H9 (cell line): ENCODE results near the gene FAM110A. TPM values are rescaled to one million over a fixed set of nuclear protein-coding genes. Genes with fewer than 3 reads are reported as not detected.
"Not testable (repeated sequence)": the region's sequence is repeated elsewhere in the genome, so short reads cannot be mapped to it uniquely, and the experiment has no call there.

Experiments
- DNase-seq: peaks from one replicate; pipeline ENCODE4 v3.0.0-alpha.2; 2017
- H2AFZ ChIP-seq: one replicate; pipeline ENCODE4 v1.6.1; 2013; ENCODE audit warnings: mild to moderate bottlenecking, low read length, control low read depth, moderate library complexity
- H2AK5ac ChIP-seq: 2 replicates; pipeline ENCODE4 v1.6.1; 2013; ENCODE audit warnings: low read length, control low read depth, mixed read lengths; ENCODE audit not compliant: insufficient read length
- H2BK120ac ChIP-seq: one replicate; pipeline ENCODE4 v1.6.1; 2013; ENCODE audit warnings: low read depth, mild to moderate bottlenecking, low read length, control low read depth, inconsistent platforms; ENCODE audit not compliant: poor library complexity, severe bottlenecking
- H2BK12ac ChIP-seq: 2 replicates; pipeline ENCODE4 v1.6.1; 2013; ENCODE audit warnings: low read length, control low read depth, mixed read lengths, low read depth; ENCODE audit not compliant: insufficient read length
- H2BK15ac ChIP-seq: 2 replicates; pipeline ENCODE4 v1.6.1; 2013; ENCODE audit warnings: low read depth, low read length, control low read depth
- H2BK20ac ChIP-seq: one replicate; pipeline ENCODE4 v1.6.1; 2013; ENCODE audit warnings: low read depth, mild to moderate bottlenecking, low read length, control low read depth, inconsistent platforms; ENCODE audit not compliant: poor library complexity, severe bottlenecking
- H2BK5ac ChIP-seq: 2 replicates; pipeline ENCODE4 v1.6.1; 2013; ENCODE audit warnings: low read length, control low read depth, mixed read lengths; ENCODE audit not compliant: insufficient read length
- H3K14ac ChIP-seq: 2 replicates; pipeline ENCODE4 v1.6.1; 2013; ENCODE audit warnings: low read length, control low read depth; ENCODE audit not compliant: insufficient read depth
- H3K18ac ChIP-seq: 2 replicates; pipeline ENCODE4 v1.6.1; 2013; ENCODE audit warnings: low read depth, mild to moderate bottlenecking, mixed read lengths, low read length, control low read depth; ENCODE audit not compliant: insufficient read length
- H3K23ac ChIP-seq: 2 replicates; pipeline ENCODE4 v1.6.1; 2013; ENCODE audit warnings: low read length, control low read depth, mixed read lengths, low read depth; ENCODE audit not compliant: insufficient read length
- H3K23me2 ChIP-seq: 2 replicates; pipeline ENCODE4 v1.6.1; 2013; ENCODE audit warnings: low read depth, mild to moderate bottlenecking, mixed read lengths, low read length, control low read depth; ENCODE audit not compliant: insufficient read length, poor library complexity, severe bottlenecking
- H3K27ac ChIP-seq: 2 replicates; pipeline ENCODE4 v1.5.1; 2013; ENCODE audit warnings: low read length, control low read depth, mixed read lengths, low read depth; ENCODE audit not compliant: insufficient read length
- H3K27me3 ChIP-seq: 2 replicates; pipeline ENCODE4 v1.6.1; 2013; ENCODE audit warnings: low read length, control low read depth, inconsistent platforms; ENCODE audit not compliant: insufficient read depth
- H3K4ac ChIP-seq: 2 replicates; pipeline ENCODE4 v1.6.1; 2013; ENCODE audit warnings: low read depth, mild to moderate bottlenecking, control low read depth, inconsistent platforms, low read length, moderate library complexity
- H3K4me1 ChIP-seq: 2 replicates; pipeline ENCODE4 v1.6.1; 2013; ENCODE audit warnings: low read length, control low read depth, inconsistent platforms; ENCODE audit not compliant: insufficient read depth
- H3K4me2 ChIP-seq: 2 replicates; pipeline ENCODE4 v1.6.1; 2013; ENCODE audit warnings: low read length, control low read depth, mixed read lengths; ENCODE audit not compliant: insufficient read length, insufficient read depth
- H3K56ac ChIP-seq: 2 replicates; pipeline ENCODE4 v1.6.1; 2013; ENCODE audit warnings: low read depth, mild to moderate bottlenecking, mixed read lengths, low read length, control low read depth; ENCODE audit not compliant: insufficient read length
- H3K79me1 ChIP-seq: 2 replicates; pipeline ENCODE4 v1.6.1; 2013; ENCODE audit warnings: low read depth, mild to moderate bottlenecking, moderate library complexity, low read length, control low read depth, inconsistent platforms; ENCODE audit not compliant: insufficient read depth, poor library complexity, severe bottlenecking
- H3K79me2 ChIP-seq: 2 replicates; pipeline ENCODE4 v1.6.1; 2013; ENCODE audit warnings: low read length, control low read depth, inconsistent platforms; ENCODE audit not compliant: insufficient read depth
- H3K9ac ChIP-seq: 2 replicates; pipeline ENCODE4 v1.6.1; 2013; ENCODE audit warnings: low read length, control low read depth, mixed read lengths; ENCODE audit not compliant: insufficient read length; ENCODE audit errors: extremely low read depth
- H3K9me3 ChIP-seq: one replicate; pipeline ENCODE4 v1.6.1; 2013; ENCODE audit warnings: low read depth, low read length, inconsistent platforms; ENCODE audit not compliant: control insufficient read depth
- H3T11ph ChIP-seq: one replicate; pipeline ENCODE4 v1.6.1; 2013; ENCODE audit warnings: mild to moderate bottlenecking, low read length, control low read depth, inconsistent platforms
- H4K20me1 ChIP-seq: one replicate; pipeline ENCODE4 v1.6.1; 2013; ENCODE audit not compliant: control insufficient read depth, insufficient read length, insufficient read depth
- H4K5ac ChIP-seq: 2 replicates; pipeline ENCODE4 v1.6.1; 2013; ENCODE audit warnings: low read depth, mild to moderate bottlenecking, mixed read lengths, low read length, control low read depth; ENCODE audit not compliant: insufficient read length
- H4K8ac ChIP-seq: replicated peaks from 2 replicates; pipeline ENCODE4 v1.6.1; 2013; ENCODE audit warnings: low read length, control low read depth, mixed read lengths, low read depth; ENCODE audit not compliant: insufficient read length
- H4K91ac ChIP-seq: 2 replicates; pipeline ENCODE4 v1.6.1; 2013; ENCODE audit warnings: low read depth, mild to moderate bottlenecking, moderate library complexity, mixed read lengths, low read length, control low read depth; ENCODE audit not compliant: insufficient read length
- H3K27ac Mint-ChIP-seq, 3 experiments: 2 replicates in 2 of 3; 3 replicates in 1 of 3; pipeline ENCODE4 v1.8.0; 2020 to 2021; ENCODE audit warnings: mixed read lengths in 3 of 3, mild to moderate bottlenecking in 1 of 3, moderate library complexity in 1 of 3
- H3K27me3 Mint-ChIP-seq: 2 replicates; pipeline ENCODE4 v1.8.0; 2021; ENCODE audit warnings: low read depth, mild to moderate bottlenecking, moderate library complexity, mixed read lengths
- H3K36me3 Mint-ChIP-seq, 3 experiments: 2 replicates in 2 of 3; 3 replicates in 1 of 3; pipeline ENCODE4 v1.8.0; 2020 to 2021; ENCODE audit warnings: low read depth in 3 of 3, mixed read lengths in 3 of 3; ENCODE audit not compliant: insufficient read depth in 1 of 3
- H3K4me1 Mint-ChIP-seq, 2 experiments: 2 replicates each; pipeline ENCODE4 v1.8.0; 2020; ENCODE audit warnings: mixed read lengths in 2 of 2
- H3K4me3 Mint-ChIP-seq, 2 experiments: 2 replicates in 1 of 2; 3 replicates in 1 of 2; pipeline ENCODE4 v1.8.0; 2020 to 2021; ENCODE audit warnings: mild to moderate bottlenecking in 2 of 2, mixed read lengths in 2 of 2, moderate library complexity in 1 of 2
- H3K9me3 Mint-ChIP-seq, 2 experiments: 2 replicates in 1 of 2; 3 replicates in 1 of 2; pipeline ENCODE4 v1.8.0; 2020; ENCODE audit warnings: mild to moderate bottlenecking in 2 of 2, mixed read lengths in 2 of 2, moderate library complexity in 1 of 2
- WGBS: extraction: QIAGEN DNeasy Blood & Tissue Kit; methylation state at CpG from one replicate; pipeline ENCODE4 v1.1.7; 2013; ENCODE audit warnings: missing lambda C conversion rate, low lambda C conversion rate, mixed read lengths; ENCODE audit not compliant: insufficient read length; ENCODE audit errors: extremely low coverage; 5-methylcytosine and 5-hydroxymethylcytosine counted together
- total RNA-seq: library from RNA; stranded (reverse); gene quantifications from 2 replicates; pipeline ENCODE4 v1.2.1, GENCODE V29; 2021

Gene FAM110A
- total RNA-seq, 1 experiment from 2014 or later = 10.3 TPM

- not testable (repeated sequence) for H3K23me2 ChIP-seq, H3K56ac ChIP-seq, H3K27me3 ChIP-seq, H3K4ac ChIP-seq, H3K79me1 ChIP-seq, H3K27me3 Mint-ChIP-seq, H2BK12ac ChIP-seq, H4K91ac ChIP-seq, DNase-seq, H2BK15ac ChIP-seq, H3K4me2 ChIP-seq, H4K20me1 ChIP-seq, H4K8ac ChIP-seq, H2BK120ac ChIP-seq, H2AK5ac ChIP-seq, H4K5ac ChIP-seq, H3K14ac ChIP-seq, H3K18ac ChIP-seq, H3K23ac ChIP-seq, H3K27ac ChIP-seq, H3K4me1 ChIP-seq, H3K9me3 ChIP-seq, H2BK20ac ChIP-seq, H3K27ac Mint-ChIP-seq, H3T11ph ChIP-seq, H3K79me2 ChIP-seq, H3K4me3 Mint-ChIP-seq, H2BK5ac ChIP-seq, H2AFZ ChIP-seq, H3K9ac ChIP-seq
- H3K36me3 Mint-ChIP-seq = peaks cover 17 to 54% (median 23%) of the 10 kb centered on the region in 3 experiments
- H3K9me3 Mint-ChIP-seq = peaks cover 23 to 44% of the 10 kb centered on the region in 2 experiments
- no CpG with 5 or more reads among the region's 7 CpGs for WGBS
- H3K4me1 Mint-ChIP-seq = peaks cover 8 to 11% of the 10 kb centered on the region in 2 experiments
Measured at GRCh38 chr20:800026-800425, 33.5 kb upstream of the FAM110A start.
